ENCODE data around the gene WNT9A.

The WNT9A gene

GRCh38 chr1:227928811-227929375 lies 18.8 kb downstream of the WNT9A start:
- DNase-seq: no peak
- in situ Hi-C loops (cut with MboI; ENCODE audit: low pct_unique_long_range_greater_than_20kb, low sequenced_read_pairs): loop anchor here (25.0 kb wide), 2 partner anchors 167 to 467 kb away; no protein-coding TSS in a partner anchor

- in situ Hi-C loops (cut with MboI; ENCODE audit: low pct_unique_long_range_greater_than_20kb, low sequenced_read_pairs): loop anchor here (25.0 kb wide), 2 partner anchors 166 to 466 kb away; no protein-coding TSS in a partner anchor
Observed at GRCh38 chr1:227927971-227928741, 19.6 kb downstream of the WNT9A start.

GRCh38 chr1:227926896-227927885 lies 20.5 kb downstream of the WNT9A start:
- DNase-seq: no peak
- in situ Hi-C loops (cut with MboI; ENCODE audit: low pct_unique_long_range_greater_than_20kb, low sequenced_read_pairs): loop anchor here (25.0 kb wide), 2 partner anchors 165 to 465 kb away; no protein-coding TSS in a partner anchor

More at GRCh38 chr1:227927971-227928741, 19.6 kb downstream of the WNT9A start:
- no peak for DNase-seq

GRCh38 chr1:227926216-227926791 lies 21.4 kb downstream of the WNT9A start:
- in situ Hi-C loops (cut with MboI; ENCODE audit: low pct_unique_long_range_greater_than_20kb, low sequenced_read_pairs): loop anchor here (25.0 kb wide), 2 partner anchors 164 to 464 kb away; no protein-coding TSS in a partner anchor
- no peak for DNase-seq

- in situ Hi-C loops (cut with MboI; ENCODE audit: low pct_unique_long_range_greater_than_20kb, low sequenced_read_pairs): loop anchor here (25.0 kb wide), 2 partner anchors 163 to 463 kb away; no protein-coding TSS in a partner anchor
- DNase-seq: no peak
Observed at GRCh38 chr1:227925582-227926198, 22.0 kb downstream of the WNT9A start.

- in situ Hi-C loops (cut with MboI; ENCODE audit: low pct_unique_long_range_greater_than_20kb, low sequenced_read_pairs): loop anchor here (25.0 kb wide), 2 partner anchors 163 to 463 kb away; no protein-coding TSS in a partner anchor
- no peak for DNase-seq
Observed at GRCh38 chr1:227924833-227925574, 22.7 kb downstream of the WNT9A start.

DNA sequence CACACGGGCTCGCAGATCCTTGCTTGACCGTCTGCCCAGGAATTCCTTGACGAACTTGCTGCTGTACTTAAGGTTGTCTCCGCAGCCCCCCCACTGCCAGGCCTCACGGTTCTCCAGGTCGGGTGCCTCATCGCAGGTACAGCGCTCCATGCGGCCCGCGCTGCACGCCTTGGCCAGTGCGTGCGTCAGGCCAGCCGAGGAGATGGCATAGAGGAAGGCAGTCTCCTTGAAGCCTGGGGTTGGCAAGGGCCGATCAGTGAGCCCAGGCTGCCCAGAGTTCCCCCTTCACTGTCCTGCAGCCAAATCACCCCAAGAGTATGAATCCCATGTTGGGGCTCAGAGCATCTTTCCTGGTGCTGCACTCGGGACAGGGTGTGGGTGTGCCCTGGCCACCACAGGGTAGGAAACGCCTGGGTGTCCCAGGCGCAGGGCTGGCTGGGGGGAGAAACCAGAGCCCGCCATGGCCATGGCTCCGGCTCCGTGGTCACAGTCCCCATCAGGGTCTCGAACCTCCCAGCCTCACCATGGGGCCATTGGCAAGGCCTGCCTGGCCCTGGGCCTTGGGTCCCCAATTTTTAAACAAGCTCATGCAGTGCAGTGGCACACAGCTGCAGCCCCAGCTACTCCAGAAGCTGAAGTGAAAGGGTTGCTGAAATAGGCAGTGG lies 23.4 kb downstream of the WNT9A start:
- in situ Hi-C loops (cut with MboI; ENCODE audit: low pct_unique_long_range_greater_than_20kb, low sequenced_read_pairs): no loop called here

GRCh38 chr1:227923353-227924167 lies 24.2 kb downstream of the WNT9A start:
- in situ Hi-C loops (cut with MboI; ENCODE audit: low pct_unique_long_range_greater_than_20kb, low sequenced_read_pairs): no loop called here

More for the DNA sequence above, 23.4 kb downstream of the WNT9A start:
- DNase-seq: no peak

DNA sequence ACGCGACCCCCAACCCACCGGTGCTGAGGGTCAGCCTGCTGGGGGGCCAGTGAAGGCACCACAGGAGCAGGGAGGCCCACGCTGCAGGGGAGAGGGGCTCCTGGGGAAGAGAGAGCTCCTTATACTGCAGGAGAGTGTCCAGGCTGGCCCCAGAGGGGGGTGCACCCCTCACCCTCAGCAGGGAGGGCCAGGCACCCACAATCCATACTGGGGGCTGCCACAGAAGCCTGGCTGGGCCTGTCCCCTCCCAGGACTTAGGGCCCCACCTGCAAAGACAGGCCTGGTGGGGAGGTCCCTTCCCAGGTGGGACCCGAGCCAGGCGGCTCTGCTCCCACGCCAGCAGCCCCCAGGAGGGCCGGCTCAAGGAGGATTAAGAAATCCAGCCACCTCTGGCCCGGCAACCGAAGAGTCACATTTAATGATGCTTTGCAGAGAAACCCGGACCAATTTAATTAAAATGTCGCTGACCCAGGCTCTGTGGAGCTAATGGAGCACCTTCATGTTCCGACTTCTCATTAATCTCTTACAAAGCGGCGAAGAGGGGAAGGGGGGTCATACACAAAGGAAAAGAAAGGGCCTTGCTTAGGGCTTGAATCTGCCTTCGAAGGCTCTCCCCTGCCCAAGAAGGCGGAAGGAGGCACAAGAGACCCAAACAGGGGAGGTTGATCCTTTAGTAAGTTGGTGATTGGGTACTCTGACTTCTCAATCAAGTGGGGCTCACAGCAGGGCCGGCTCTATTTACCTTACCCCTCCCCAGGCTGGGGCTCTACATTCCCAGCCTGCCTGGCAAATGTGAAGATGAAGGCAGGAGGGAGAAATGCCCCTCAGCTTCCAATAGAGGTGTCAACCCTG lies 25.0 kb downstream of the WNT9A start:
- in situ Hi-C loops (cut with MboI; ENCODE audit: low pct_unique_long_range_greater_than_20kb, low sequenced_read_pairs): no loop called here
- DNase-seq: no peak

More at GRCh38 chr1:227923353-227924167, 24.2 kb downstream of the WNT9A start:
- DNase-seq: no peak

DNA sequence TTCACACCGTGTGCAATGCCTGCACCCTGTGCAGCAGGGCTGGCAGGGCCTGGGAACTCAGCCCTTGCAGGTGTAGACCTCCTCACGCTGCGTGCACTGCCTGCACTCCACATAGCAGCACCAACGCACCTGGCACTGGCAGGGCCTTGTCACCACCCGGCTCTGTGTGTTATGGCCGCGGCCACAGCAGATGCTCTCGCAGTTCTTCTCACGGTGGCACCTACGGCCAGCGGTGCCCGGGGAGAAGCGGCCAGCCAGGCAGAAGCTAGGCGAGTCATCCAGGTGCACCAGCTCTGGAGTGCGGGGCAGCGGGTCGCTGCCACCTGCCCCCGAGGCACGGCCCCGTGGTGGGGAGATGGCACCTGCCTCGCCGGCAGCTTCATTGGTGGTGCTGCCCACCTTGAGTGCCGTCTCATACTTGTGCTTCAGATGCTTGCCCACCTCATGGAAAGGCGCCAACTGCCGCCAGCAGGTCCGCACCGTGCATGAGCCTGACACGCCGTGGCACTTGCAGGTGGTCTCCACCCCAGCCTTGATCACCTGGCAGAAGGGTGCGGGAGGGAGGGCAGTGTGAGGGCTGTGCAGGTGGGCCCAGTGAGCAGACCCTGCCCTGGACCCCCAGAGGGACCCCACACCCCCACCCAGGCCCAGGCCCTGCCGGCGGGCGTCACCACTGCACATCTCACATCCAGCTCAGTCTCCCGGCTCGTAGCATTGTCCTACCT lies 26.1 kb downstream of the WNT9A start:
- no peak for DNase-seq
- in situ Hi-C loops (cut with MboI; ENCODE audit: low pct_unique_long_range_greater_than_20kb, low sequenced_read_pairs): no loop called here

GRCh38 chr1:227920896-227921295 lies 26.8 kb downstream of the WNT9A start:
- in situ Hi-C loops (cut with MboI; ENCODE audit: low pct_unique_long_range_greater_than_20kb, low sequenced_read_pairs): no loop called here
- DNase-seq: no peak

DNA sequence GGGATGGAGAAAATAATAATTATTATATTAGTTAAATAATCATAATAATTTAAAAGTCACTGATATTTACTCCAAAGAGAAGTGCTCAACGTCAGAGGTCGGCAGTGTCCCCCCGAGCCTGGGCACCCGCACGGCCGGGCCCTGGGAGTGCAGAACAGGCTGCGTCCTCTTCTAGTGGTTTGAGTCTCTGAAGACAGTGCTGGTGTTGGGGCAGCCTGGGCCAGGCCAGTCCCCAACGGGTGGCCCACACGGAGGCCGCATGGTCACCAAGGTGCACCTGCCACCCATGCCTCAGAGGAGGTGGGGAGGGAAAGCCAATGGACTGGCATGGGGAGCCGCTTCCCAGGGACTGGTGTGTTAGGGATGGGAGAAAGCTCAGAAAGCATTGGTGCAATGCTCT lies 27.3 kb downstream of the WNT9A start:
- in situ Hi-C loops (cut with MboI; ENCODE audit: low pct_unique_long_range_greater_than_20kb, low sequenced_read_pairs): no loop called here
- no peak for DNase-seq

DNA sequence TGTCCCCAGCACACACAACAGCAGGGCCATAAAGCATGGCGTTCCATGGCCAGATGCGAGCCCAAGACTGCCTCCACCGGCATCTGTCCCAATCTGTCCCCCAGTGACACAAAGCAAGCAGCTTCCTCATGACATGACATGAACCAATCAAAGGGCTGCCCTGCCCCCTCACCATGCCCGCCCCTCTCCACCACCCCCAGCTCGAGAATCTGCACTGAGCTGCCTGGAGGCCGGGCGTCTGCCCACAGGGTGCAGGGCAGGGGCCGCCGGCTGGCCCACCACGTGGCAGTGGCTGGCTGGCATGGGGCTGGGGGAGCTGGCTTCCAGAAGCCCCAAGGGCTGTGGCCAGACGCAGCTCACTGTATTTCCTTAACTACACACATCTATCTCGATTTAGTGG lies 27.8 kb downstream of the WNT9A start:
- in situ Hi-C loops (cut with MboI; ENCODE audit: low pct_unique_long_range_greater_than_20kb, low sequenced_read_pairs): no loop called here
- no peak for DNase-seq

- in situ Hi-C loops (cut with MboI; ENCODE audit: low pct_unique_long_range_greater_than_20kb, low sequenced_read_pairs): no loop called here
- DNase-seq: no peak
Observed at GRCh38 chr1:227918736-227919135, 29.0 kb downstream of the WNT9A start.

DNA sequence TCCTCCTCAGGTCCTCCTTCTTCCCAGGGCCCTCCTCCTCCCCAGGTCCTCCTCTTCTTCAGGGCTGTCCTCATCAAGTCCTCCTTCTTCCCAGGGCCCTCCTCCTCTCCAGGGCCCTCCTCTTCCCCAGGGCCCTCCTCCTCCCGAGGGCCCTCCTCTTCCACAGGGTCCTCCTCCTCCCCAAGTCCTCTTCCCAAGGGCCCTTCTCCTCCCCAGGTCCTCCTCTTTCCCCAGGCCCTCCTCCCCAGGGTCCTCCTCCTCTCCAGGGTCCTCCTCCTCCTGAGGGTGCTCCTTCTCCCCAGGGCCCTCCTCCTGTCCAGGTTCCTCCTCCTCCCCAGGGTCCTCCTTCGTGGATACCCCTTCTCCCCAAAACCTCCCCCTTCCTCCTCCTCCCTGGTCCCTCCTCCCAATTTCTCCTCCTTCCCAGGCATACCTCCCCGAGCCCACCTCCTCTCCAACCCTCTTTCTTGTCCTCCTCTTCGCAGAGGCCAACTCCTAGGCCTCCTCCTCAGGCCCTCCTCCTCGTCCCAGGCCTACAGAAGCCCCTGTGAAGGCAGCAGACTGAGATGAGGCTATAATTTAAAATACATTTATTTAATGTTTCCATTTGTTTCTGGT lies 29.5 kb downstream of the WNT9A start:
- in situ Hi-C loops (cut with MboI; ENCODE audit: low pct_unique_long_range_greater_than_20kb, low sequenced_read_pairs): no loop called here
- no peak for DNase-seq
